Anterior cingulate cortex (tissue), 58 donors: ENCODE results near the gene ASPG.

Experiments used
- DNase-seq, 58 donors: peaks; one replicate each; lab custom pipeline; 2025; lab: John Stamatoyannopoulos, UW

The ASPG gene

GRCh38 chr14:104132981-104133380 is 47.5 kb downstream of the ASPG start:
- DNase-seq: no peak

- no peak for DNase-seq
Measured at GRCh38 chr14:104133496-104133895, 48.0 kb downstream of the ASPG start.

- DNase-seq: no peak
Measured at GRCh38 chr14:104134061-104134965, 48.8 kb downstream of the ASPG start.

GRCh38 chr14:104135121-104135903 is 49.8 kb downstream of the ASPG start:
- DNase-seq: no peak

- DNase-seq: no peak
Measured at GRCh38 chr14:104135904-104136471, 50.5 kb downstream of the ASPG start.

GRCh38 chr14:104136472-104137296 is 51.2 kb downstream of the ASPG start:
- DNase-seq: no peak

- peak in 33 of 58 donors; percentile 11 to 60 (median 34) for DNase-seq
Measured at GRCh38 chr14:104137297-104138097, 52.0 kb downstream of the ASPG start.

- DNase-seq: peak in 2 of 58 donors; percentile 23 to 56
Measured at GRCh38 chr14:104138098-104138717, 52.7 kb downstream of the ASPG start, which contains the start of gene KIF26A. KIF26A (plus strand) TSS chr14:104138587; CDS start chr14:104138723, 136 bp downstream.

GRCh38 chr14:104138718-104139459 is 53.4 kb downstream of the ASPG start:
- DNase-seq: no peak

- DNase-seq: no peak
Measured at GRCh38 chr14:104139460-104140212, 54.1 kb downstream of the ASPG start.

GRCh38 chr14:104140213-104140462 is 54.6 kb downstream of the ASPG start:
- no peak for DNase-seq

- no peak for DNase-seq
Measured at GRCh38 chr14:104140463-104141331, 55.2 kb downstream of the ASPG start.

GRCh38 chr14:104141621-104142091 is 56.2 kb downstream of the ASPG start:
- DNase-seq: no peak

- DNase-seq: no peak
Measured at GRCh38 chr14:104142136-104142945, 56.8 kb downstream of the ASPG start.

GRCh38 chr14:104142946-104143470 is 57.5 kb downstream of the ASPG start:
- DNase-seq: no peak
